GM23248 (cell line): ENCODE measurements around the gene ST3GAL5. TPM values are rescaled to one million over a fixed set of nuclear protein-coding genes. Genes with fewer than 3 reads are reported as not detected.

Source experiments
- DNase-seq: peaks from one replicate; pipeline ENCODE4 v3.0.0-alpha.2; 2015
- H2AFZ ChIP-seq: fragments of 200-600 bp; sonication (generic); 2 replicates; pipeline ENCODE4 v1.6.1; 2016; ENCODE audit warnings: antibody characterized with exemption
- H3F3A ChIP-seq: fragments of 200-600 bp; sonication (generic); 2 replicates; pipeline ENCODE4 v1.6.1; 2016; ENCODE audit warnings: mild to moderate bottlenecking, antibody characterized with exemption, mixed run types; ENCODE audit not compliant: insufficient read depth
- H3K27ac ChIP-seq: fragments of 200-600 bp; sonication (generic); 2 replicates; pipeline ENCODE4 v1.5.1; 2016; ENCODE audit warnings: mild to moderate bottlenecking
- H3K27me3 ChIP-seq: fragments of 200-600 bp; sonication (generic); replicated peaks from 2 replicates; pipeline ENCODE4 v1.6.1; 2016; ENCODE audit warnings: mild to moderate bottlenecking; ENCODE audit not compliant: insufficient read depth
- H3K36me3 ChIP-seq: fragments of 200-600 bp; sonication (generic); 2 replicates; pipeline ENCODE4 v1.6.1; 2016; ENCODE audit warnings: low read depth, mild to moderate bottlenecking
- H3K4me1 ChIP-seq: fragments of 200-600 bp; sonication (generic); 2 replicates; pipeline ENCODE4 v1.6.1; 2016; ENCODE audit warnings: mild to moderate bottlenecking; ENCODE audit not compliant: insufficient read depth
- H3K4me2 ChIP-seq: fragments of 200-600 bp; sonication (generic); one replicate; pipeline ENCODE4 v1.6.1; 2016; ENCODE audit warnings: mild to moderate bottlenecking; ENCODE audit not compliant: unreplicated experiment
- H3K4me3 ChIP-seq: fragments of 200-600 bp; sonication (generic); 2 replicates; pipeline ENCODE4 v1.5.1; 2016; ENCODE audit warnings: mild to moderate bottlenecking
- H3K79me2 ChIP-seq: fragments of 200-600 bp; sonication (generic); 2 replicates; pipeline ENCODE4 v1.6.1; 2016; ENCODE audit warnings: mild to moderate bottlenecking; ENCODE audit not compliant: insufficient read depth
- H3K9ac ChIP-seq: fragments of 200-600 bp; sonication (generic); 2 replicates; pipeline ENCODE4 v1.6.1; 2016; ENCODE audit warnings: mild to moderate bottlenecking
- H3K9me2 ChIP-seq: fragments of 200-600 bp; sonication (generic); 2 replicates; pipeline ENCODE4 v1.6.1; 2016; ENCODE audit warnings: mixed run types, mild to moderate bottlenecking, moderate library complexity; ENCODE audit not compliant: insufficient read depth
- H3K9me3 ChIP-seq: fragments of 200-600 bp; sonication (generic); one replicate; pipeline ENCODE4 v1.6.1; 2017; ENCODE audit warnings: low read depth
- H4K20me1 ChIP-seq: fragments of 200-600 bp; sonication (generic); 2 replicates; pipeline ENCODE4 v1.6.0; 2016; ENCODE audit not compliant: insufficient read depth
- EZH2 ChIP-seq: fragments of 200-600 bp; sonication (generic); IDR thresholded peaks from 2 replicates; pipeline ENCODE4 v1.6.1; 2018; ENCODE audit warnings: antibody characterized with exemption, mild to moderate bottlenecking; ENCODE audit not compliant: insufficient read depth, poor library complexity, severe bottlenecking
- EZH2phosphoT487 ChIP-seq: fragments of 200-600 bp; sonication (generic); IDR thresholded peaks from 2 replicates; pipeline ENCODE4 v1.6.1; 2018; ENCODE audit warnings: antibody characterized with exemption, moderate library complexity, mild to moderate bottlenecking, low read depth; ENCODE audit not compliant: insufficient read depth
- WGBS, 2 experiments: methylation state at CpG; one replicate each; pipeline ENCODE4 v1.1.6; 2015 to 2017; ENCODE audit warnings: low lambda C conversion rate in 2 of 2, low coverage in 1 of 2; ENCODE audit errors: missing lambda C conversion rate in 2 of 2; 5-methylcytosine and 5-hydroxymethylcytosine counted together
- in situ Hi-C: fragments of 300-500 bp; cut with MboI; formaldehyde crosslinking; loops from 2 replicates; pipeline ENCODE4 v1.15.0; 2020
- polyA plus RNA-seq: library from polyadenylated mRNA; unstranded; fragments of >200 nt; fragmentation: Nextera tagmentation; extraction: Ambion mirVana; gene quantifications from 2 replicates; pipeline ENCODE4 v1.2.1, GENCODE V29; 2016
- total RNA-seq: library from RNA; depleted of rRNA; stranded (reverse); fragments of >200 nt; shearing (Covaris generic); gene quantifications from 2 replicates; pipeline ENCODE4 v1.2.3, GENCODE V29; 2014

ST3GAL5 gene
- total and polyA plus RNA-seq, 2 experiments from 2014 or later, result 16.4 to 21.0 TPM

DNA sequence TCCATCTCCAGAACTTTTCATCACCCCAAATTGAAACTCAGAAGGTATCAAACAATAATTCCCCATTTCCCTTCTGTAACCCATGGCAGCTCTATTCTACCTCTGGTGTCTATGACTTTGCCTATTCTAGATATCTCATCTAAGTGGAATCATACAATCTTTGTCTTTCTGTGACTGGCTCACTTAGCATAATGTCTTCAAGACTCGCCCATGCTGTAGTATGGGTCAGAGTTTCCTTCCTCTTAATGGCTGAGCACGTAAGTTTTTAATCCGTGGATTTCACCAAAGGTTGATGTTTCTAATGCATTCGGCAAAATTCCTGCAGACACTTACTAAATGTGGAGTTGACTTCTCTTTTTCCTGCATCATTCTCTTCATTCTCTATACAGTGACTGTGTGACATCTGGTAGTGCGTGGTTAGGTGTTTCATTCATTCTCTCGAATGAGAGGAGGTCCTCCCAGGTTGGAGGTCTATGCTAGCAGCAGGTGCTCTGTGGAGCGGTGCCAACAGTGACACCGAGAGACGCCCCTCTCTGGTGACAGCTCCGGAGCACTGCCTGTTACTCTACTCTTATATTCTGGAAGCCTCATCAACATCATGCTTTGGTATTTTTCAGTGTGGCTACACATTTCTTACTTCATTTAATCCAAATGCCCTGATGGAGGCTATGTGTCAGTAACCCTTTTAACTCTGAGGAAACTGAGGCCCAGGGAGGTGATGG lies 84.9 kb downstream of the ST3GAL5 start:
- no peaks in the 10 kb centered on the region for H3K79me2 ChIP-seq
- no peak for DNase-seq
- no peak overlapping the region for H3K9ac ChIP-seq
- H3K4me1 ChIP-seq, result no peaks in the 10 kb centered on the region
- H2AFZ ChIP-seq, result no peak overlapping the region
- no peaks in the 10 kb centered on the region for H3K9me3 ChIP-seq
- no peak overlapping the region for H3K27ac ChIP-seq
- H3K4me2 ChIP-seq, result no peak overlapping the region
- no peak for TF ChIP-seq EZH2phosphoT487
- TF ChIP-seq EZH2, result no peak
- no peaks in the 10 kb centered on the region for H3K27me3 ChIP-seq
- H3K36me3 ChIP-seq, result no peaks in the 10 kb centered on the region
- no peaks in the 10 kb centered on the region for H3F3A ChIP-seq
- no peaks in the 10 kb centered on the region for H3K9me2 ChIP-seq
- no peak overlapping the region for H3K4me3 ChIP-seq
- H4K20me1 ChIP-seq, result no peaks in the 10 kb centered on the region
- in situ Hi-C loops, result no loop called here
- 78% methylated on average over 10 of the region's 10 CpGs for WGBS, 2 experiments

DNA sequence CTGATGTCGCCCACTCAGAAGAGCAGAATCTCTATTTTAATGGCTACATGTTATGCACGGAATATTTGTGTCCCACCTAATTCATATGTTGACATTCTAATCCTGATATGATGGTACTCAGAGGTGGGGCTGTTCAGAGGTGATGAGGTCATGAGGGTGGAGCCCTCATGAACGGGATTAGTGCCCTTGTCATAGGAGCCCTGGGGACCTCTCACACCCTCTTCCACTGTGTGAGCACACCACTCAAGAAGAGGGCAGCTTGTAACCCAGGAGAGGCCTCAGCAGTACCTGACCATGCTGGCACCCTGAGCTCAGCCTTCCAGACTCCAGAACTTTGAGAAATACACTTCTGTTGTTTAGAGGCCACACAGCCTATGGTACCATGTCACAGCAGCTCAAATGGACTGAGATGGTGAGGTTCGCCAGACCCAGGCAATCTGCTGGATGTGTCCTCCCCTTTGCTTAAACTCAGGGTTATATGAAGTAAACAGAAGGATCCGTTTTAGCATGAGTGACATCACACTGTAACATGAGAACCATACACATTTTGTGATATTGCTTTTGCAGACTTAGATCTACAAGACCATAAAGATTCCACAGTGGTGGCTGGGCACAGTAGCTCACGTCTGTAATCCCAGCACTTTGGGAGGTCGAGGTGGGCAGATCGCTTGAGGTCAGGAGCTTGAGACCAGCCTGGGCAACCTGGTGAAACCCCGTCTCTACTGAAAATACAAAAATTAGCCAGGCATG lies 86.3 kb downstream of the ST3GAL5 start:
- H3K4me2 ChIP-seq, result no peak overlapping the region
- H3K36me3 ChIP-seq, result no peaks in the 10 kb centered on the region
- no peaks in the 10 kb centered on the region for H3K9me2 ChIP-seq
- TF ChIP-seq EZH2 (no peak), EZH2phosphoT487 (no peak)
- 79 to 80% methylated on average over 9 of the region's 9 CpGs for WGBS, 2 experiments
- H3K27me3 ChIP-seq, result no peaks in the 10 kb centered on the region
- no peaks in the 10 kb centered on the region for H3F3A ChIP-seq
- H3K4me3 ChIP-seq, result no peak overlapping the region
- no peaks in the 10 kb centered on the region for H4K20me1 ChIP-seq
- no peak overlapping the region for H3K9ac ChIP-seq
- no peaks in the 10 kb centered on the region for H3K9me3 ChIP-seq
- in situ Hi-C loops, result no loop called here
- no peak for DNase-seq
- H3K4me1 ChIP-seq, result no peaks in the 10 kb centered on the region
- H3K79me2 ChIP-seq, result no peaks in the 10 kb centered on the region
- H3K27ac ChIP-seq, result no peak overlapping the region
- no peak overlapping the region for H2AFZ ChIP-seq

DNA sequence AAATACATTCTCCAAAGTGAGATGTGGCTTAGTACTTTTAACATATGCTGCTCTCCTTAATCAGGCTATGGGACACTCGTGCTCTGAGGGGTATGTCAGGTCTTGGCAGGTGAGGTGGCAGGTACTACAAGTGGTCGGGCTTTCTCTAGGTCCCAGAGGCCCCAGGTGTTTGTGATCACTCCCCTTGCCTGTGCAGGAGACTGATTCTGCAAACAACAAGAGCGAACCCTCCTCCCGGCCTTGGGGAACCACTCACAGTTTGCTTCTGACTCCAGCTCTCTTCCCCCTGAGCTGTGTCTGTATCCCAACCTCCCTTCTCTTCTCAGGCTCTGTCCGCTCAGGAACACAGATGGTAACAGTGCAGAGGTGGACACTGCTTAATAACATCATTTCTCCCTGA lies 86.9 kb downstream of the ST3GAL5 start:
- no peaks in the 10 kb centered on the region for H3K36me3 ChIP-seq
- in situ Hi-C loops, result no loop called here
- TF ChIP-seq EZH2 (no peak), EZH2phosphoT487 (no peak)

DNA sequence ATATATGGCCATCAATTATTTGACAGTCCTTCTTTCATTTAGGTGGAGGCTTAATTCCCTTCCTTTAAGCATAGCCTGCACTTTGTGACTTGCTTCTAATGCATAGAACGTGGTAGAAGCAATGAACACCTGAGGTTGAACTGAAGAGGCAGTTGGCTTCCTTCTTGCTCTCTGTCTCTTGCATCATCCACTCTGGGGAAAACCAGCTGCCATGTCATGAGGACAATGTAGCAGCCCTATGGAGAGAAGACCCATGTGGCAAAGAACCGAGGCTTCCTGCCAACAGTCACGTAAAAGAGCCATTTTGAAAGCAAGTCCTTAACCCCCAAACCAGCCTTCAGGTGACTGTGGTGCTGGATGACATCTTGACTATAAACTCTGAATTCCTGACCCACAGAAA lies 88.2 kb downstream of the ST3GAL5 start:
- no peaks in the 10 kb centered on the region for H4K20me1 ChIP-seq
- no peak overlapping the region for H3K27ac ChIP-seq
- no peak for DNase-seq
- no peaks in the 10 kb centered on the region for H3K79me2 ChIP-seq
- no peaks in the 10 kb centered on the region for H3K27me3 ChIP-seq
- H3K9me3 ChIP-seq, result no peaks in the 10 kb centered on the region
- WGBS, 2 experiments, result 84 to 93% methylated on average over 3 of the region's 3 CpGs
- peaks cover 11% of the 10 kb centered on the region for H3K4me1 ChIP-seq
- no peaks in the 10 kb centered on the region for H3K9me2 ChIP-seq
- no peak overlapping the region for H2AFZ ChIP-seq
- H3K4me3 ChIP-seq, result no peak overlapping the region
- H3K36me3 ChIP-seq, result no peaks in the 10 kb centered on the region
- in situ Hi-C loops, result no loop called here
- TF ChIP-seq EZH2 (no peak), EZH2phosphoT487 (no peak)
- H3F3A ChIP-seq, result peaks cover 9% of the 10 kb centered on the region; the same call in 1 of the 2 replicates
- no peak overlapping the region for H3K9ac ChIP-seq
- no peak overlapping the region for H3K4me2 ChIP-seq

More for the DNA sequence above, 86.9 kb downstream of the ST3GAL5 start:
- Histone ChIP-seq H3K4me2 (no peak overlapping the region), H3K4me3 (no peak overlapping the region), H4K20me1 (no peaks in the 10 kb centered on the region), H3K27ac (no peak overlapping the region), H3K4me1 (peaks cover 1% of the 10 kb centered on the region; the same call in 1 of the 2 replicates), H3K9ac (no peak overlapping the region), H3K9me3 (no peaks in the 10 kb centered on the region), H3K79me2 (no peaks in the 10 kb centered on the region), H2AFZ (no peak overlapping the region), H3F3A (no peaks in the 10 kb centered on the region), H3K9me2 (no peaks in the 10 kb centered on the region), H3K27me3 (no peaks in the 10 kb centered on the region)
- WGBS, 2 experiments, result 91 to 94% methylated on average over 5 of the region's 5 CpGs
- DNase-seq, result no peak
